GM18867 (cell line): Measurements from ENCODE around the gene RCL1.
"Not testable (repeated sequence)": the region's sequence is repeated elsewhere in the genome, so short reads cannot be mapped to it uniquely, and the experiment has no call there.

Experiments used
- ATAC-seq: cut with Tn5 transposase; IDR thresholded peaks from one replicate; pipeline ENCODE4 v1.9.1; 2021; ENCODE audit warnings: mild to moderate bottlenecking, moderate library complexity; ENCODE audit not compliant: unreplicated experiment

RCL1 gene, protein sequence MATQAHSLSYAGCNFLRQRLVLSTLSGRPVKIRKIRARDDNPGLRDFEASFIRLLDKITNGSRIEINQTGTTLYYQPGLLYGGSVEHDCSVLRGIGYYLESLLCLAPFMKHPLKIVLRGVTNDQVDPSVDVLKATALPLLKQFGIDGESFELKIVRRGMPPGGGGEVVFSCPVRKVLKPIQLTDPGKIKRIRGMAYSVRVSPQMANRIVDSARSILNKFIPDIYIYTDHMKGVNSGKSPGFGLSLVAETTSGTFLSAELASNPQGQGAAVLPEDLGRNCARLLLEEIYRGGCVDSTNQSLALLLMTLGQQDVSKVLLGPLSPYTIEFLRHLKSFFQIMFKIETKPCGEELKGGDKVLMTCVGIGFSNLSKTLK

DNA sequence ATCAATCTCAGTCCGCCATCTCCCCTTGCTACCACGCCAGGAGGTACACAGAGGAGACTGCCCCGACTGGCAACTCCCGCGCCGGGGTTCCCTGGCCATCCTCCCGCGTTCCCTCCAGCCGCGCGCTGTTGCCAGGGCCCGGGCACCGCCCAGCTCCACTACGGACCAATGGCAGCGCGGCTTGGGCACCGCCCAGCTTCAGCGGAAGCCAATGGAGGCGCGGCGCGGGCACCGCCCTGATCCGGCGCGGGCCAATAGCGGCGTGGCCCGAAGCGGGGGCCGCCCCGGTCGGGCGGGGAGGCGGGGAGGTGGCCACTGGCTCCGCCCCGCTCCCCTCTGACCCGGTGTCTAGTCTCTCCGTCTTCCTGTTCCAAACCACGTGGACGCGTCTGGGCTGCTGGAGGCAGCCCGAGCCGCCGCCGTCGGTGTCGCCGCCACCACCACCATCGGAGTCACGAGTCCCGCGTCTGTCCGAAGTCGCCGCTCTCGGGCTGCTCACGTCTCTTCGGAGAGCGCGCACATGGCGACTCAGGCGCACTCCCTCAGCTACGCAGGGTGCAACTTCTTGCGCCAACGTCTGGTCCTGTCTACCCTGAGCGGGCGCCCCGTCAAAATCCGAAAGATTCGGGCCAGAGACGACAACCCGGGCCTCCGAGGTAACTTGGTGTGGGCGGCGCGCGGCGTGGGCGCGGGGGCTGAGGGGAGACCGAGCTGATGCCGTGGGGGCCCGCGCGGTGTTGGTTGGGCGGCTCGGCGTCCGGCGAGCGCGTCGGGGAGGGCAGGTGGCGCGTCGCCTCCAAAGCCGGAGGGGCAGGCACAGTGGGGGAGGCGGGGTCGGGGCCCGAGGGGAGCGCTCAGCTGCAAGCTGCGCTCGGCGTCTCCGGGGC, at the start of gene RCL1:
Gene RCL1 (plus strand): TSS at position 373 of the 887 bp plus-strand sequence. CDS start 148 bp downstream, at position 521.
- ATAC-seq, result peak; percentile 97

DNA sequence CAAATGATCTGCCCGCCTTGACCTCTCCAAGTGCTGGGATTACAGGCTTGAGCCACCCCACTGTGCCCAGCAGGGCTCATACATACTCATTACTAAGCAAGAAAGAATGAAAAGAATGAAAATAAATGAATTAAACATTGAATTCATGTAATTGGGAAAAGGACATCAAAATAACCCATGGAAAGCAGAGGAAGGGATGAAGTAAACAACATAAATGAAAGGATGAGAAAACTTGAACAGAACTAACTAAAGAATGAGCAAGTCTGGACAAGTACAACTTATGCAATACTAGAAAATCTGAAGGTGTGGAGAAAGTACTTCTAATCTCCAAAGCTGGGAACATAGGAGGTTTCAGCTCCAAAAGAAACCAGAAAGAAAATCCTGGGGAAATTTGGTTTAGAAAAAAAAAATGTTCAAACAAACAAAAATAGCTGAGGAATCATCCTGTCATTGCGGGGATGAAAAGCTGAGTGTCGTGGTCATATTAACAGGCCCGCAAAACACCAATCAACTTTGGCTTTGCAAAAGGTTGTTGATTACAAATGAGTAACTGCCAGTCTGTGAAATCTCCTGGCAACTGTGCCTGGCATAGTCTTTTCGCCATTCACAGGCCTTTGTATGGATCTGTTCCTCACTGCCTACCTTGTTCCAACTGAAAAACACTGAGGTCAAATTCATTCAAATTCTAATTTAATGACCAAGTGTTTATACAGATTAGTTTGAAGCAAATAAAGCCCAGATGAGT, 49.4 kb upstream of the RCL1 start:
- ATAC-seq, result no peak

DNA sequence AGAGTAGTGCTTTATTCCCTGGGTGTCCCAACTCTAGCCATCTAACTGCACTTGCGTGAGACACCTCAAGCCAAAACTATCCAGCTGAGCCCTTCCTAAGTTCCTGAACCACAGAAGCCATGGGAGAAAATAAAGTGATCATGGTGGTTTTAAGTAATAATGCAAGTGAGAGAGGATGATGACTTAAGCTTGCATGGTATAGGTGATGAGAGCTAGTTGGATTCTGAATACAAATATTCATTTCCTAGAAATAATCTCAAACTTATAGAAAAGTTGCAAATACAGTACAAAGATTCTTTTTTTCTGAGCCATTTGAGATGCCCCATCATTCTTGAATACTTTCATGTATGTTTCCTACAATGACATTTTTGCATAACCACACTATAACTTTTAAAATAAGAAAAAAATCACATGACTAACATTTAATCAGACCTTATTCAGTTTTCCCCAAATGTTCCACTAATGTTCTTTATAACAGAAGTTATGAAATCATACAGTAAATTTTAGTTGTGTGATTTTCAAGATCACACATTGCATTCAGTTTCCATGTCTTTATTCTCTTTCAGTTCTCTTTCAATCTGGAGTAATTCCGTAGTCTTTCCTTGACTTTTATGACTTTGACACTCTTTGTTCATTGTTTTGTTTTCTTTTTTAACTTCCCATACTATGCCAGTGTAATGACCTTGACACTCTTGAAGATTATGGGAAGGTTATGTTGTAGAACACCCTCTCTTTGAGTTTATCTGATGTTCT, 46.3 kb upstream of the RCL1 start:
- no peak for ATAC-seq

DNA sequence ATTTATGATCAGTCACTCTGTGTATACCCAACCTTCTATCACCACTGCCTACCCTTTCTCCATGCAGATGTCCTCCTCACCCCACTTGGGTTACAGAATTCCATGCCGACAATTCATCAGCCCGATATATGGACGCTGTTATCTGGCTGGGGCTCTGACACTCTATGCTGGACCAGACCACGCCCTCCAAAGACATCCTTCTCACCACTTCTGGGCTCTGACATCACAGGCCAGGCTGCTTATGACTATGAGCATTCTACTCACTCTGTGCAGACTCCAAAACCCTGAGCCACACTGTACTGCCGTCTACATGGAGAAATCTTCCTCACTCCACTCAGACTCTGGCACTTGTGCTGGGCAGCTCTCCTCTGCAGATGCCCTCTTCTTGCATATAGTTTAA, 44.1 kb upstream of the RCL1 start:
- no peak for ATAC-seq

DNA sequence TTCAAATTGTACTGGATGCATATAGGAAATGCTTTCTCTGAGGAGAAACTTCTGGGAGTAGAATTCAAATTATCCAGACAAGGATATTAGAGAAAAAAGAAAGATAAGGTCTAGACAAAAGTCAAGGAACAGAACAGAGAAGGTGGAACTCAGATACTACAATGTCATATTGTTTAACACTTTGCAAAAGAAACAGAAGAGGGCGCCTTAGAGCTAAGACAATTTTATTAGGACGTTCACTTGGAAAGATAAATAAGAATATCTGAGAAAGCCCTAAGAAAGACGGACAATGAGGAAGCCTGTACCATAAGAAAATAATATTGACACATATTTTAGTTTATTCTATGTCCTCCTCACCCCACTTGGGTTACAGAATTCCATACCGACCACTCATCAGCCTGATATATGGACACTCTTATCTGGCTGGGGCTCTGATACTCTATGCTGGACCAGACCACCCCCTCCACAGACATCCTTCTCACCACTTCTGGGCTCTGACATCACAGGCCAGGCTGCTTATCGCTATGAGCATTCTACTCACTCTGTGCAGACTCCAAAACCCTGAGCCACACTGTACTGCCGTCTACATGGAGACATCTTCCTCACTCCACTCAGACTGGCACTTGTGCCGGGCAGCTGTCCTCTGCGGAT, 42.6 kb upstream of the RCL1 start:
- ATAC-seq, result no peak

DNA sequence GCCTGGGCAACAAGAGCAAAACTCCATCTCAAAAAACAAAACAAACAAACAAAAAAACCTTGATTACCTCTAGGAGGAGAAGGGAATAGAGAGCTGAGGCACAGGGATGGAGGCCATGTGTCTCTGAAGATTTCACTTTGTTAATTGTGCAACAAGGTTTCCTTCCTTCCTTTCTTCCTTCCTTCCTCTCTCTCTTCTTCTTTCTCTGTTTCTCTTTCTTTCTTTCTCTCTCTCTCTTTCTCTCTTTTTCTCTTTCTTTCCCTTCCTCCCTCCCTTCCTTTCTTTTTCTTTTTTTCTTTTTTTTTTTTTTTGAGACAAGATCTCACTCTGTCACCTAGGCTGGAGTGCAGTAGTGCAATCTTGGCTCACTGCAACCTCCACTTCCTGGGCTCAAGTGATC, 38.2 kb upstream of the RCL1 start:
- ATAC-seq, result not testable (repeated sequence)

DNA sequence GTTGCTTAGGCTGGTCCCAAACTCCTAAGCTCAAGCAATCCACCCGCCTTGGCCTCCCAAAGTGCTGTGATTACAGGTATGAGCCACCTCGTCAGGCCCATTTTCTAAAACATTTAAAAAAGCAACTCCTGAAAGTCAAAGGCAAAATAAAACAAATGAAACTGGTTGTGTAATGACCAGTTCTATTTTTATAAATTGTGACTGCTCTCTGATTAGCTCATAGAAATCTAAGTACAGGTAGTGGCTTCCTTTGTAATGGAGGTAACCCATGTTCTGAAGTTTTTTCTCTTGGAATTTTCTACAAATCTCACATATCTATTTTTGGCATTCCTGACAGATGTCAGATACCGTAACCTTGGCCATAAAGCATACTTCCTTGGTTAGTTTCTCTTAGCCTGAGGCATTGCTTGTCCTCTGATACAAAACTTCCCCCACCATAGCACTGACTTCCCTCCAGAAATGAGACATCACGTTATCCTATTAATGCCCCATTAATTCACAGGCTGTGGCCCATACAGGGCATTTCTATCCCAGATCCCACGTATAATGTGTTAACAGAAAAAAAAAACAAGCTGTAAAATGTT, 37.6 kb upstream of the RCL1 start:
- no peak for ATAC-seq

DNA sequence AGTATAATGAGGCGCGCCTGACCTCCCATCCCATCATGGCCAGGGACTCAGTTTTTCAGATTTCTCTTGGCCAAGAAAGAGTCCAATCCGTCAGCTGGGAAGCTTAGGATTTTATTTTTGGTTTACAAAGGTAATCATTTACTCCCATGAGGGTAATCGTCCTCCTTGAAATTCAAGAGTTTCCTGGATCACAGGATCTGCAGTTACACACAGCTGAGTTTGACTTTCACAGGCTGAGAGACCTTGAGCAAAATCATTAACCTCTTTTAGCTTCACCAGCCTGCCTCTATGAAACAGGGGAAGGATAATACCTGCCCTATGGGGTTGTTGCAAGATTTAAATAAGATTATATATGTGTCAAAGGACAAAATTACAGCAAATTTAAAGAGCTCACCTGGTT, 36.3 kb upstream of the RCL1 start:
- no peak for ATAC-seq

DNA sequence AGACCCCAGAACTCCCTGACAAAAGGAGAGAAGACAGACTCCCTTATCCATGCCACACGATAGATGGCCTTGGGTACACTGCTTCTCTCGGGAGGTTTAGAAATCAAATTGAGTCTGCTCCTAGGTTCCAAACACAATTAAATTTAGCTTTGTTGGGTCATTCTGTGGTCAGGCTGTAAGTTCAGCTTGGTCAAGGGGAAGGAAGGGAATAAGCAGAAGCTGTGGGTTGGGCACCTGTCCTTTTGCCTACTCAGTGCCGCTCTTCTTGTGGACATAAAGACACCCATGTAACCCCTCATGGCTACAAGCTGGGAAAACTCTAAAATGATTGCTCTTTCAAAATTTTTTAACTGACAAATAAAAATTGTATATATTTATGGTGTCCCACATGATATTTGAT, 32.6 kb upstream of the RCL1 start:
- ATAC-seq, result no peak

DNA sequence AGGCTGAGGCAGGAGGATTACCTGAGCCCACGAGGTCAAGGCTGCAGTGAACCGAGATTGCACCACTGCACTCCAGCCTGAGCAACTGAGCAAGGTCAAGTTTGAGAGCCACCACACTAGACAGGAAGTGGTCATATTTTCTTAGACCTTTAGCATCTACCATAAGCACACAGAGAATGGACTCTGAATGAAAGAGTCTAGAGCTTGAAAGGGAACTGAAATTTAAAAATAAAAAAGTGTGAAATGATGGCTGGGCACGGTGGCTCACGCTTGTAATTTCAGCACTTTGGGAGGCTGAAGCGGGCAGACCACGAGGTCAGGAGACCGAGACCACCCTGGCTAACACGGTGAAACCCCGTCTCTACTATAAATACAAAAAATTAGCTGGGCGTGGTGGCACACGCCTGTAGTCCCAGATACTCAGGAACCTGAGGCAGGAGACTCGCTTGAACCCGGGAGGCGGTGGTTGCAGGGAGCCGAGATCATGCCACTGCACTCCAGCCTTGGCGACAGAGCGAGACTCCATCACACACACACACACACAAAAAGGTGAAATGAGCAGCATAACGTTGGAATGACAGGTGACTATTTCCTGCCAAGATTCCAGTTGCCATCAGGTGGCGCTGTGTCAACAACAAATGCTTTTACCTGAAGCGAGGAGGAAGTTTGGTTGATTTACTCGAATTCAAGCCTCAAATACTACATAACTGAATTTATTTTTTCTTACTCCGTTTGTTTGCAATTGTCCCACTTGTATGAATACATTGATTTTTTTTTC, 30.4 kb upstream of the RCL1 start:
- ATAC-seq, result peak; percentile 89

DNA sequence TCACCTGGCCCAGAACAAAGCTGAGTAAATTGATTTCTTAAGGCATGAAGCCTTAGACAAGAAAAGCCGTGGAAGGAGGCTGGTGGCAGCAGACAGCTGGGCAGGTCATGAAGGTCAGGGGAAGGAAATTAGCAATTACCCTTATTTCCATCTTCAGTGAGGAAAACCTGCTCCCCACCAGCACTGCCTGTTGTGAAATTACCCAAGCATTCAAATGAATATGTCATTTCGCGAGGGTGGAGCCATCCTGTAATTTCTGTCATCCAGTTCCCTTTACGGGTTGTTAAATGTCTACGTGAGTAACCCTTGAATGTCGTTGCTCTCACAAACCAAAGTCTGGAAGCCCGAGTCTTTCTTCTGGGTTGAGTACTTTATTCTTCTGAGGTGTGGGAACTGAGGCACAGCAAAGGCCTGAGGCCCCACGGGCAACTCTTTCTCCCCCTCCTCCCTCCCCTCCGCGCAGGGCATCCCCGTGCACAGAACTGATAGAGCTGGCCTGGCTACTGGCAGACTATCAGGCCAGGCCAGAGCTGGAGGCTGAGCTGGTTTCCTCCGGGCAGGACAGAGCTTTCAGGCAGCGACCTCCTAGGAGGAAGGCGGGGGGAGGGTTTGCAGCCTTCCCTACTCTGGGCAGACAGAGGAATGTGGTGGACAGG, 29.7 kb upstream of the RCL1 start:
- peak; percentile 9 for ATAC-seq

DNA sequence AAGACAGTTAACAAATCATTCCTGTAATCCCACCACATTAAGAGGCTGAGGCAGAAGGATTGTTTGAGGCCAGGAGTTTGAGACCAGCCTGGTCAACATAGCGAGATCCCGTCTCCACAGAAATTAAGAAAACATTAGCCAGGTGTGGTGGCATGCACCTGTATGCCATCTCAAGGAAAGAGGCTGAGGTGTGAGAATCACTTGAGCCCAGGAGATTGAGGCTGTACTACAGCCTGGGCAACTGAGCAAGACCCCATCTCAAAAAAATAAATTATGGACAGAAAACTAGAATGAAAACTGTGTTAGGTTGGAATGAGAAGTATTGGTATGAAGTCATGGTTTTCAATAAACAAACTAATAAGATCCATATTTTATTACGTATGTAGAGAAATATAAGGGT, 28.7 kb upstream of the RCL1 start:
- ATAC-seq, result no peak

DNA sequence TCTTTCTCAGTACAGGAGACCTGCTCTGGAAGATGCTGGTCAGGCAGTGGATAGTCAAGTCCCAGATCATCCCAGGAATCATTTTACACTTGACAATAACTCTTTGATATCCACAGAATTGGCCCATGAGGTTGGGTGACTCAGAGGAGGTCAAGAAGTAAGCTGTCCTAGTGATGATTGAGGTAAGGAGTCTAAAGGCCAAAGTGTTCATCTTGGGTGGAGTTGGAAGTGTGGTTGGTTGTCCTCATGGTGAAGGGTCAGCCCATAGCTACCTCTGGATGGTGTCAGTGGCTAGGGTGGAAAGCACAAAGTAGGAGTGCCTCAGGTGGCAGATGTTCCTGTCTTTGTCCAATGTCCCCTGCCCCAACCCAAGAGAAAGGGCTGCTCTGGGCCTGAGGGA, 24.1 kb upstream of the RCL1 start:
- ATAC-seq, result no peak

DNA sequence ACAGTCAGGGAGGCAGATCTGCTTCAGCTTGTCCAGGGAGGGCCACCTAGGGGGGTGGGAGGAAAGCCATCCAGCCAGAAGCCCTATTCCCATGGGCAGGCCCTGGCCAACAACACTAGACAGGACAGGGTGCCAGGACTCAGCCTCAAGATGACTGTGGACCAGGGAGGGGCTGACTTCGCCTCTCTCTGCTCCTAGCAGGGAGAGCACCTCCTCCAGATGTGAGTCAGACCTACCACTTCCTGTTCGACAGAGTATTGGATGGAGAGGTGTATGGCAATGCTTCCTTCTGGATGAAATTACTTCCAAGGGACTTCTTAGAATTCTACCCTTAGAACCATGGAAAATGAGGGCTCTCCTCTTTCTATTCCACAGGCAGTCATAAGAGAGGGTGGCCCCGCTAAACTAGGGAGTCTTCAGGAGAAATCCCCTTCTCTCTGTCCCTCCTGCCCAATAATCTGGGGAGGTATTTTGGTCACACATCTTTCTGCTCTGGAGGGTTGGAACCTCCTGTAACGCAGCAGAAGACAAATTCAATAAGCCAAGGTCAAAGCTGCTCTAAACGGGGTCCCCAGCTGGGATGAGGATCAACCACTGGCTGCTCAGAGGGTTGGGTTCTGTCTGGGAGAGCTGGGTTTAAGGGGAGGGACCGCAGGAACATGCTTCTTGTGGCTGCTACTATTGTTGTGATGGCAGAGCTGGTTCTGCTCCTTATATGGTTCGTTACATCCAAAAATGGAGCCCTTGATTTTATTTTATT, 23.2 kb upstream of the RCL1 start:
- ATAC-seq, result no peak

DNA sequence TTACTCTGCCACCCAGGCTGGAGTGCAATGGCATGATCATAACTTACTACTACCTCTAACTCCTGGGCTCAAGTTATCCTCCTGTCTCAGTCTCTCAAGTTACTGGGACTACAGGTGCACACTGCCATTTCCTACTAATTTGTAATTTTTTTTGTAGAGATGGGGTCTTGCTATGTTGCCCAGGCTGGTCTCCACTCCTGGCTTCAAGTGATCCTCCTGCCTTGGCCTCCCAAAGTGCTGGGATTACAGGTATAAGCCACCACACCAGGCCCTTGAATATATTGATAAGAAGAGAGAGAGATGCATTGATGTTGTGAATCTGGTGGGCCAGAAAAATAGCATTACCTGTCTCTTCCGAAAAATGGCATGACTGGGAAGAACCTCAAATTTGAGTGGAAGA, 21.0 kb upstream of the RCL1 start:
- no peak for ATAC-seq

DNA sequence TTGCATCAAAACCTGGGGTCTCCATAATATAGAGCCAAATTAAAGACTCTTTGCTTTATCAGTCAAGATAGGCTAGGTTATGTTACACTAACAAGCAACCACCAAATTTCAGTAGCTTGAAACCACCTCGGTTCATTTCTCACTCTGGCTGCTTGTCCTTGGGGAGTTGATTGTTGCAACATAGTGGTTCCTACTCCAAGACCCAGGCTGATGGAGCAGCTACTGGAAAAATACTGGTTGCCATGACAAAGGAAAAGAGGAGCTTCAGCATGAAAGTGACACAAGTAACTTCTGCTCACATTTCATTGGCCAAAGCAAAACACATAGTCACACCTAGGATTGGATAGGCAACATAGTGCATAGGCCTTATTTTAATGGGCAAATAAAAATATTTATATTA, 18.5 kb upstream of the RCL1 start:
- no peak for ATAC-seq

DNA sequence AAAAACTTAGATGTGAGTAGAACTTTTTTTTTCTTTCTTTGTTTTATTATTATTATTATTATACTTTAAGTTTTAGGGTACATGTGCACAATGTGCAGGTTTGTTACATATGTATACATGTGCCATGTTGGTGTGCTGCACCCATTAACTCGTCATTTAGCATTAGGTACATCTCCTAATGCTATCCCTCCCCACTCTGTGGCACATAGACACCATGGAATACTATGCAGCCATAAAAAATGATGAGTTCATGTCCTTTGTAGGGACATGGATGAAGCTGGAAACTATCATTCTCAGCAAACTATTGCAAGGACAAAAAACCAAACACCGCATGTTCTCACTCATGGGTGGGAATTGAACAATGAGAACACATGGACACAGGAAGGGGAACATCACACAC, 17.8 kb upstream of the RCL1 start:
- not testable (repeated sequence) for ATAC-seq

DNA sequence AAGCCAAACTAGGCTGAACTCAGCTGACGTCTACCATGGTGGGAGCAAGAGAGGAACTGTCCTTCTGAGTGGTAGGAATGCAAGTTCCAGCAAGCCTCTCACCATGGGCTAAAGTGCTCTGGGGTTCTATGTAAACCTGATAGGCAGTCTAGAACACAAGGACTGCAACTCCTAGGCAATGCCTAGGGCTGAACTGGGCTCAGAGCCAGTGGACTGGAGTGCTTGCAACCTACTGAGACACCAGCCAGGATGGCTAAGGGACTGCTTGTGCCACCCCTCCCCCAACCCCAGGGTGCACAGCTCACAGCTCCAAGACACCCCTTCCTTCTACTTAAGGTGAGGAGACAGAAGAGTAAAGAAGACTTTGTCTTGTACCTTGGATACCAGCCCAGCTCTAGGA, 12.1 kb upstream of the RCL1 start:
- ATAC-seq, result no peak
